ENCODE results near the gene TMEM200A. TPM values are rescaled to one million over a fixed set of nuclear protein-coding genes. Genes with fewer than 3 reads are reported as not detected.

TMEM200A gene
- total and polyA plus RNA-seq, 8 donors, result 0.23 to 8.8 (median 1.3) TPM; not detected in 2

DNA sequence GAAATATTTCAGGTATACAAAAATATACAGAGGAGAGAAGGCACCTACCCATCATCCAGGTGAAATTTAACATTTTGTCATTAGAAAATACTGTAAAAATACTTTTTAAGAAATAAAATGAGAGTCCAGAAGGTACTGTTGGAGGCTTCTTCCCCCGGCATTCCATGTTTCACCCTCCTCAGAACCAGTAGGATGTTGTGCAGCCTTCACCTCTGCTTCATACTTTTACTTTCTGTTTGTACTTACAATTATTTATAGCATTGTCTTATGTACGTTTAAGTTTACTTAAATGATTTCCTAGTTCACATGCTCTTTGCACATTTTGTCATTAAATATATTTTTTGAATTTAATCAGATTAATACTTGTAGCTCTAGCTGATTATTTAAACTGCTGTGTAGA is 30.9 kb downstream of the TMEM200A start:
- Histone ChIP-seq H3K27ac (no peak overlapping the region), H3K9me3 (no peaks in the 10 kb centered on the region), H3K27me3 (no peaks in the 10 kb centered on the region), H3K4me3 (no peak overlapping the region), H3K36me3 (no peaks in the 10 kb centered on the region), H3K4me1 (no peaks in the 10 kb centered on the region)
- no peak for TF ChIP-seq EP300 (IDR thresholded peaks at IDR 0.05)
- TF ChIP-seq, protein P1, sequence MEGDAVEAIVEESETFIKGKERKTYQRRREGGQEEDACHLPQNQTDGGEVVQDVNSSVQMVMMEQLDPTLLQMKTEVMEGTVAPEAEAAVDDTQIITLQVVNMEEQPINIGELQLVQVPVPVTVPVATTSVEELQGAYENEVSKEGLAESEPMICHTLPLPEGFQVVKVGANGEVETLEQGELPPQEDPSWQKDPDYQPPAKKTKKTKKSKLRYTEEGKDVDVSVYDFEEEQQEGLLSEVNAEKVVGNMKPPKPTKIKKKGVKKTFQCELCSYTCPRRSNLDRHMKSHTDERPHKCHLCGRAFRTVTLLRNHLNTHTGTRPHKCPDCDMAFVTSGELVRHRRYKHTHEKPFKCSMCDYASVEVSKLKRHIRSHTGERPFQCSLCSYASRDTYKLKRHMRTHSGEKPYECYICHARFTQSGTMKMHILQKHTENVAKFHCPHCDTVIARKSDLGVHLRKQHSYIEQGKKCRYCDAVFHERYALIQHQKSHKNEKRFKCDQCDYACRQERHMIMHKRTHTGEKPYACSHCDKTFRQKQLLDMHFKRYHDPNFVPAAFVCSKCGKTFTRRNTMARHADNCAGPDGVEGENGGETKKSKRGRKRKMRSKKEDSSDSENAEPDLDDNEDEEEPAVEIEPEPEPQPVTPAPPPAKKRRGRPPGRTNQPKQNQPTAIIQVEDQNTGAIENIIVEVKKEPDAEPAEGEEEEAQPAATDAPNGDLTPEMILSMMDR (IDR thresholded peaks at IDR 0.05), result no peak
- TF ChIP-seq POLR2A (IDR thresholded peaks at IDR 0.05), result no peak
- TF ChIP-seq POLR2AphosphoS5 (IDR thresholded peaks at IDR 0.05), result no peak
- DNase-seq, result no peak
- WGBS, 5 donors, result 28 to 33% (median 33%) methylated on average over 2 of the region's 2 CpGs
- intact Hi-C loops (cut with DNase I; ENCODE audit: low total_unique reads), result no loop called here

DNA sequence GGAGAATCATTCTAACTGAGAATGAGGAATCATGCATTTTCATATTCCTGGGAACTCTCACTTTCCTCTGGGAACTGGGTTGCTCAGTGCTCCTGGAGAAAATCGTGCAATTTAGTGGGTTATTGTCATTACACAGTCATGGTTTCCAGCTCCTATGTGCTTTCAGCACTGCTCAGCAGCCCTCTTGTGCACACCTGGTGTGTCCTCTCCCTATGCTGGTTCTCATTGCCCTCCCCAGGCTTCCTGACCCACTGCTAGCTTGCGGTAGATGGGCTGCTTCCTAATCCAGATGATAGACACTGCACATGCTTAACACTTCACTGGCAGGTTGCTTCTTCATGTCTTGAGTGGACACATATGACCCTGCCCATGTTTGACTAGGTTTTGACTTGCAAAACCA is 39.7 kb downstream of the TMEM200A start:
- H3K27me3 ChIP-seq, result no peaks in the 10 kb centered on the region
- TF ChIP-seq POLR2A (IDR thresholded peaks at IDR 0.05), result no peak
- no peak for TF ChIP-seq POLR2AphosphoS5 (IDR thresholded peaks at IDR 0.05)
- TF ChIP-seq, protein P1 (IDR thresholded peaks at IDR 0.05), result no peak
- TF ChIP-seq EP300 (IDR thresholded peaks at IDR 0.05), result no peak
- H3K36me3 ChIP-seq, result no peaks in the 10 kb centered on the region
- no peak for DNase-seq
- 80 to 91% (median 86%) methylated on average over 2 of the region's 2 CpGs for WGBS, 5 donors
- H3K4me1 ChIP-seq, result no peaks in the 10 kb centered on the region
- no peaks in the 10 kb centered on the region for H3K9me3 ChIP-seq
- no peak overlapping the region for H3K4me3 ChIP-seq
- H3K27ac ChIP-seq, result no peak overlapping the region
- intact Hi-C loops (cut with DNase I; ENCODE audit: low total_unique reads), result no loop called here

DNA sequence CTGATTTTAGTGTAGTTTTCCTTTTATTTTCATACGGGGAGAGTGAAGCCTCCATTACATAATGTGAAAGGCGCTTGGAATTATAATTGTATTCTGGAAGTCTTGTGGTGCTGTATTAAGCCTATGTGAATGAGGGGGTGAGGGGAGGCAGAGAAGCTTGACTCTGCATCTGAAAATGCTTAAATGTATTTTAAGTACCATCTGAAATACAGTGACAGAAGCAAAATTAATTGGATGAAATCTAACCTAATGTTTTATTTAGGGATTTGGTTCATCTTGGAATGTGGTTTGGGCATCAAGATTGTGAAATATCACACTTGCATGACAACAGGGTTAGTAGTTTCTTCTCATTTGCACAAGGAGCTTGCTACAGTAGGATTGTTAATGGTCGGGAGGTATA is 41.2 kb downstream of the TMEM200A start:
- TF ChIP-seq POLR2A (IDR thresholded peaks at IDR 0.05) (no peak), POLR2AphosphoS5 (IDR thresholded peaks at IDR 0.05) (no peak), EP300 (IDR thresholded peaks at IDR 0.05) (no peak)
- TF ChIP-seq, protein P1 (IDR thresholded peaks at IDR 0.05), result no peak
- Histone ChIP-seq H3K4me3 (no peak overlapping the region), H3K9me3 (peaks cover 0 to 2% (median 0%) of the 10 kb centered on the region in 4 donors), H3K4me1 (no peaks in the 10 kb centered on the region), H3K36me3 (no peaks in the 10 kb centered on the region), H3K27me3 (no peaks in the 10 kb centered on the region), H3K27ac (no peak overlapping the region)
- 77 to 89% (median 80%) methylated on average over 3 of the region's 3 CpGs for whole genome bisulfite sequencing, 5 donors
- no peak for DNase-seq
- intact Hi-C loops (cut with DNase I; ENCODE audit: low total_unique reads), result no loop called here

DNA sequence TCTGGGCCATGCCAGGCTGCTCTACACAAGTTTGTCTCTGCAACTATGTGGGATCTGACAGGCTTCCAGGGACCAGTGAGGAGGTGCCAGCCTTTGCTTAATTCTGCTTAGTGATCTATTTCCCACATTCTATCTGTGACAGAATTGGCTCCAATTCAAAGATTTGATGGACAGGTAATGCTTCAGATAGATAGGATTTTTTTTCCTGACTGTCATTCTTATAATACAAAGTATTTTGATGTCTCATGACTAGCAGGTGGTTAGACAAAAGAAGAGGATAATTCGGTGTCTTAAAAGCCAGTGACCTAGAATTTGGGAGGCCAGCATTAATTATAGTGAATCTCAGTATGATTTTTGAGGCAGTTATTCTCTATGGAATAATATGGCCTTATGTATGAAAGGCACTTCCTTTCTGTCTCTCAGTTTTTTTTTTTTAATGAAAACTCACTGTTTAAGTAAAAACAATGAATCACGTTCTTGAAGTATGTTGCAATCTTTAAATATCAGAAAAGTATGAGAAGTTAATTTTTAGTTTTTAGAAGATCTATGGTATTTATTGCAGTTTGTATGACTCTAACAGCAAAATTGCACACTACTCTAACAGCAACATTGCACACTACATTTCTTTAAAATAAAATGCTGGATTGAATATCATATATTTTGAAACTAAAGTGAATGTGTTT is 43.7 kb downstream of the TMEM200A start:
- no peak overlapping the region for H3K4me3 ChIP-seq
- no peak overlapping the region for H3K27ac ChIP-seq
- WGBS, 5 donors, result 69 to 80% (median 73%) methylated on average over 2 of the region's 2 CpGs
- TF ChIP-seq EP300 (IDR thresholded peaks at IDR 0.05), result no peak
- DNase-seq, result no peak
- H3K9me3 ChIP-seq, result peaks cover 0 to 7% (median 1%) of the 10 kb centered on the region in 4 donors
- no peaks in the 10 kb centered on the region for H3K4me1 ChIP-seq
- H3K27me3 ChIP-seq, result no peaks in the 10 kb centered on the region
- intact Hi-C loops (cut with DNase I; ENCODE audit: low total_unique reads), result no loop called here
- no peaks in the 10 kb centered on the region for H3K36me3 ChIP-seq

DNA sequence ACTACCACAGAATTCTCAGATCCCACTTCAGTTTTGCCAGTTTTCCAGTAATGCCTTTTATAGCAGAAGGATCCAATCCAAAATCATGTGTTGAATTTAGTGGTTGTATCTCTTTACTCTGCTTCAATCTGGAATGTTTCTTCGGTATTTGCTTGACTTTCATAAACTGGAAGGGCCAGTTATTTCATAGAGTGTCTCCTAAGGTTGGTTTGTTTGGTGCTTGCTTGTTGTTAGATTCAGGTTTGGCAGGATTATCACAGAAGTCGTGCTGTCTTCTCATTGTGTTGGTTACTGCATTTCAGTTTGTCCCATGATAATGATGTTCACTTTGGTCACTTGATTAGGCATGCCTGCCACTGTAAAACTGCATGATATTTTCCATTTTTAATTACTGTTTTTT is 45.7 kb downstream of the TMEM200A start:
- 73 to 82% (median 75%) methylated on average over 2 of the region's 2 CpGs for WGBS, 5 donors
- H3K36me3 ChIP-seq, result no peaks in the 10 kb centered on the region
- H3K4me3 ChIP-seq, result no peak overlapping the region
- no peaks in the 10 kb centered on the region for H3K27me3 ChIP-seq
- no peak for TF ChIP-seq POLR2AphosphoS5 (IDR thresholded peaks at IDR 0.05)
- TF ChIP-seq, protein P1 (IDR thresholded peaks at IDR 0.05), result no peak
- TF ChIP-seq EP300 (IDR thresholded peaks at IDR 0.05), result no peak
- no peak for TF ChIP-seq POLR2A (IDR thresholded peaks at IDR 0.05)
- no peaks in the 10 kb centered on the region for H3K4me1 ChIP-seq
- intact Hi-C loops (cut with DNase I; ENCODE audit: low total_unique reads), result no loop called here
- no peak overlapping the region for H3K27ac ChIP-seq
- no peak for DNase-seq
- peaks cover 0 to 7% (median 1%) of the 10 kb centered on the region in 4 donors for H3K9me3 ChIP-seq

All from stomach (tissue), 9 donors.